HG02970 (cell line): Measurements from ENCODE around the gene STRAP.

Experiments used
- ATAC-seq: cut with Tn5 transposase; IDR thresholded peaks from one replicate; pipeline ENCODE4 v1.9.1; 2021; ENCODE audit warnings: mild to moderate bottlenecking, moderate library complexity, moderate number of reproducible peaks; ENCODE audit not compliant: unreplicated experiment, low FRiP score

Gene STRAP, protein sequence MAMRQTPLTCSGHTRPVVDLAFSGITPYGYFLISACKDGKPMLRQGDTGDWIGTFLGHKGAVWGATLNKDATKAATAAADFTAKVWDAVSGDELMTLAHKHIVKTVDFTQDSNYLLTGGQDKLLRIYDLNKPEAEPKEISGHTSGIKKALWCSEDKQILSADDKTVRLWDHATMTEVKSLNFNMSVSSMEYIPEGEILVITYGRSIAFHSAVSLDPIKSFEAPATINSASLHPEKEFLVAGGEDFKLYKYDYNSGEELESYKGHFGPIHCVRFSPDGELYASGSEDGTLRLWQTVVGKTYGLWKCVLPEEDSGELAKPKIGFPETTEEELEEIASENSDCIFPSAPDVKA

DNA sequence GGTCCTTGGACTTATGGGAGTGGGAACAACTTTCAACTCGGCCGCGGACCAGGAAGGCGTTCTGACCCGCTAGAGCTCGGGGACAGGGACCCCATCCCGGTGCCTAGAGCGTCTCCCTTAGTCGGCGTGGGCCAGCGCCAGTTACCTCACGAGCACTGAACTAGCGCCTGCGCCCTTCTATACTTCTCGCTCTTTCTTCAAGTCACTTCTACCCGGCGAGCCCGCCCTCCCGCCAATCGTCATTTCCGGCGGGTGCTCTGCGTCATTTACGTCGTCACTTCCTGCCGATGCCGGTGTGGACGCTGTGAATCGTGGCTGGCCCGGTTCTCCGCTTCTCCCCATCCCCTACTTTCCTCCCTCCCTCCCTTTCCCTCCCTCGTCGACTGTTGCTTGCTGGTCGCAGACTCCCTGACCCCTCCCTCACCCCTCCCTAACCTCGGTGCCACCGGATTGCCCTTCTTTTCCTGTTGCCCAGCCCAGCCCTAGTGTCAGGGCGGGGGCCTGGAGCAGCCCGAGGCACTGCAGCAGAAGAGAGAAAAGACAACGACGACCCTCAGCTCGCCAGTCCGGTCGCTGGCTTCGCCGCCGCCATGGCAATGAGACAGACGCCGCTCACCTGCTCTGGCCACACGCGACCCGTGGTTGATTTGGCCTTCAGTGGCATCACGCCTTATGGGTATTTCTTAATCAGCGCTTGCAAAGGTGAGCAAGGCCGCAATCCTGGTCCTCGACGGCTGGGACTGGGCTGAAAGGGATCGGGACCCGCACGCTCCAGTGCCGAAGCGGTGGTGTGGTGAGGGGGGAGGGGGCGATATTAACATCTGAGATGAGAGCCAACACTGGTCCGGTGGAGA, at the start of gene STRAP:
Gene STRAP, plus strand, starts transcription at position 270 of the 854 bp plus-strand sequence. Its CDS starts 321 bp downstream, at position 591.
- peak; percentile 97 for ATAC-seq

DNA sequence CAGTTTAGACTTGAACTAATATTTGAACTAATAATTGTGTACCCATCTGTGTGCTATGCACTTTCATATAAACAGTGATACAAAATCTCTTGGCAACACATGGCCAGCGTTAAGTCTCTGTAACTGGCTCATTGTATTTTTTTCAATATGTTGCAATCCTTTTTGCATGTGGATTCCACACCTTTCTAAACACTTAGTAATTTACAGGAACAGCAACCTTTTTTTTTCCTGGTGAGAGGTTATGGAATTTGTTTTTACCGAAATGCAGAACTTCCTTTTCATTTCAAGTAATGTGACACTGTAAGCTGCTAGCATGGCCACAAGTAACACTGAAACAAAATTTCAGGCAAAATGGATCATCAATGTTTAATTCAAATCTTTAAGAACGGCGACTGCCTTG, 47.6 kb upstream of the STRAP start:
- ATAC-seq, result no peak

DNA sequence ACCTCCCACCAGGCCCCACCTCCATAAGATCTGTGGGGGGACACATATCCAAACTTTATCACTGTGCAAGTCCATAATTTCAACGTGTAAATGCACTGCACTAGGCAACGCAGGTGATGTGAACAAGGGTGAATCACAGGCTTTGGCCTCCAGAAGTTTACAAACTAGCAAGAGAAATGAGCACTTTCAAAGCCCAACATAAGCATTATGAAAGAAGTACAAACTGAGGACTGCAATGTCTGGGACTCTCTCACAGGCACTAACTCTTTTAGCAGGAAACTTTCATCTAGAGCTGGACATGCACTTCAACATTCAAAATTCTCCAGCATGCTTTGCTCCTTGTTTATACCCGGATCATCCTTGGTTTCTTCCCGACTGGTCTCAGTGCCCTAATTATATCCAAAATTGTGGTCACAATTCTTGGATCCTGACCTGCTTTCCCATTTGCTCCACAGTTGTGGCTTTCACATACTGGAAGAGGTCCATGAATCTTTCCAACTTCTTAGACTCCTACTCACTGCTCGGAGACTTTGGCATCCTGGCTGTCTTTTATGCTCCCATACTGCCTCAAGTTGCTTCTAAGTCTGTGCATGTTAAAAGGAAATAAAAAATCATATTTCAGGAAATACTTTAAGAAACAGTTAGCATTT, 44.9 kb upstream of the STRAP start:
- no peak for ATAC-seq

DNA sequence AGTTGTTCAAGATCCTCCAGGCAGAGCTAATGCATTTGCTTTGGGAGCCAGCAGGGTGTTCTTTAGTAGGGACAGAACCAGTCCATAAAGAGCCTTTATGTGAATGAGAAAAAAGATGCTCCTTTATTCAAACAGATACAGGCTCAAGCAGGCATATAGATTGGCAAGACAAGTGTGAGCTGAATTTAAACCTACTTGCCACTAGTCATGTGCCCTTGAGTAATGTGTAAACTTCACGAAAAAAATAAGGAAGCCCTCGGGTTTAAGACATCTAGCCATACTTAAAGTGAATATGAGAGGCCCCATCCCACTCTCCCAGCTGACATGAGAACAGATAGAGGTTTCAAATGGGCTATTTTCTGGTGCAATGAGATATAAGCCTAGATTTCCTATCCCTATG, 43.1 kb upstream of the STRAP start:
- ATAC-seq, result no peak

DNA sequence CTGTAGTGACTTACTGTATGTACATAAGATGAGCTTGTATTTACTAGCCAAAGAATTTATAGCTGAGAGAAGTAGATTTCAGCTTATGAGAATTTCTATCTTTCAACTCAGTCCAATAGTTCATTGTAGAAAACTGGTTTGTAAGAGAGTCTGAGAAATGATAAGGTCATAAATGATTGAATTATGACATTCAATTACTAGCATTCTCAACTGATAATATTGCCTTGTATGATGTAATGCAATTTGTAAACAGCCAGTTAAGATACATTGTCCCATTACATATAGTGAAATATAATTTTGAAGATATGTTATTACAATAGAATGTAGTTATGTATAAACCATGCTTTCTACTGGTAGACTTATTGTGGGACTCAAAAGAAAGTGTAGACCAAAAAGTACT, 42.5 kb upstream of the STRAP start:
- no peak for ATAC-seq

DNA sequence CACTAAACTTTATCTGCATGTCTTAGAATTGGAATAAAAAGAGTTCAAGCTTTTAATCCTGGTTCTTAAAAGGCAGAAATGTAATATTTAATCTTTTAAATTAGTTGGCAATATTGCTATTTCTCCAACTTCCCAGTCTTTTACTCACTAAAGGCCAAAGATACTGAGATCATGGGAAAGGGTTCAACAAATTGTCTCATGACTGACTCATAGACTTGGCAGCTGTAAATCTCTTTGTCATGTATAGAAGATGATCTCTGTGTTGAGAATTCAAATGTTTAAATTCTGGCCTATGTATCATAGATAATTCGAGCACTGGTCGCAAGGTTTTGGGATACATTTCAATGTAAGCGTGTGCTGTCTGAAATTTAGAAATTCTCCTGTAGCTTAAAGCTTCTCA, 40.1 kb upstream of the STRAP start:
- no peak for ATAC-seq

DNA sequence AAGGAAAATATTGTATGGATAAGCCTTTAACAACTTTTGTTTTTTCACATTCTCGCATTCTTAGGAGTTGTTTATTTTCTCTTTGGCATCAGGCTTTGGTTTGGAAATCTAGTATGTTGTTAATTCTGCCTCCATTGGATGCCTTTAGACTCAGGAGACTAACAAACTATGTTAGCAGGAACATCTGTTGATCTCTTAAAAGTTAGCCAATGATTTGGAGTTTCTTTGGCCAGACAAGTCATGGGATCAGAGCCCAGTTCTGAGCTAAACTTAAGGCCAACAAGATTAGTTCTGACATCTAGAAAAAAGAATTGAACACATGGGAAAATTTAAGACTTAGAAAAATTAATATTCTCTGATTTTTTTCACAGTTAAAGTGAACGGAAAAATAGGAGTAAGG, 35.3 kb upstream of the STRAP start:
- ATAC-seq, result no peak

DNA sequence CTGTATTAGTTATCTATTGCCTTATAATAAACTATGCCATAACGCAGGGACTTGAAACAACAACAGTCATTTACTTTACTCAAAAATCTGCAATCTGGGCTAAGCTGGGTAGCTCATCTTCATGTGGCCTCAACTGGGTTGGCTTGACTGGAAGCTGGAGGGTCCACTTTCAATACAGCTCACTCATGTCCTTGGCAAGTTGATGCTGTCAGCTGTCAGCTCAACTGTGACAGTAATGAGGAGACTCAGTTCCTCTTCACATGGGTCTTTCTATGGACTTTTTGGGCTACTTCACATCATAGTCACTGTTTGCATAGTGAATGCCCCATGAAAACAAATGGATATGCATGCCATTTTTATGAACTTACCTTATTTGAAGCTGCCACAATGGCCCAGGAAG, 33.6 kb upstream of the STRAP start:
- ATAC-seq, result no peak

DNA sequence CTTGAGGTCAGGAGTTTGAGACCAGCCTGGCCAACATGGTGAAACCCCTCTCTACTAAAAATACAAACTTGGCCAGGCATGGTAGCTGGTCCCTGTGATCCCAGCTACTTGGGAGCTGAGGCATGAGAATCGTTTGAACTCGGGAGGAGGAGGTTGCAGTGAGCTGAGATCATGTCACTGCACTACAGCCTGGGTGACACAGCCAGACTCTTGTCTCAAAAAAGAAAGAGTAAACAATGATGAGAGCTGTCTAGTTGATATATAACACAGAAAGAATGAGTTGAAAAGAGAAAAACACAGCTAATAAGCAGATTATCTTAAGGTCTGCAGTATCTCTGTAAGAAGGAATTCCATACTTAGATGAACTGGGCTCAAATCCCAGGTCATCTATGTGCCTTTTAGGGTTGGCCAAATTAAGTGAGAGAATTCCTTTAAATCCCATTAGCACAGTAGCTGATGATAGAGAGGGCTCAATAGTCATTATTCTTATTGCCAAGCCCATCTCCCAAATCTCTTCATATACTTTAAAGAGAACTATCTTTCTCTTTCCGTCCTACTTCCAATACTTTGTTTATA, 31.1 kb upstream of the STRAP start:
- no peak for ATAC-seq

DNA sequence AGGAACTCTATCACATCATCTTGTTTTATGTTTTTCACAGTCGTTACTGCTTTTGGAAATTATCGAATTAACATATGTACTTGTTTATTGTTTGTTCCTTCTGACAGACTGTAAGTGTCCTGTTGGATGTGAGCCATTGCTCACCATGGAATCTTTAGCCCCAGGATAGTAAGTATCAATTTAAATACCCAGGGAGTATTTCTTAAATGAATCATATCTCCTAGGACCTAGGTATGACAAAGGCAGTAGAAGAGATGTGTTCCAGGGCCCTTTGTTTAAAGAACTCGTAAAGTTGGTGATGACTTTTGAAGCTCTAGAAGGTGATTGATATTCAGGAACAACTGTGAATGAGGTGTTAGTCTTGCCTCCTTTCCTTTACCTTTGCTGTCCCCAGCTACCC, 30.3 kb upstream of the STRAP start:
- ATAC-seq, result no peak

DNA sequence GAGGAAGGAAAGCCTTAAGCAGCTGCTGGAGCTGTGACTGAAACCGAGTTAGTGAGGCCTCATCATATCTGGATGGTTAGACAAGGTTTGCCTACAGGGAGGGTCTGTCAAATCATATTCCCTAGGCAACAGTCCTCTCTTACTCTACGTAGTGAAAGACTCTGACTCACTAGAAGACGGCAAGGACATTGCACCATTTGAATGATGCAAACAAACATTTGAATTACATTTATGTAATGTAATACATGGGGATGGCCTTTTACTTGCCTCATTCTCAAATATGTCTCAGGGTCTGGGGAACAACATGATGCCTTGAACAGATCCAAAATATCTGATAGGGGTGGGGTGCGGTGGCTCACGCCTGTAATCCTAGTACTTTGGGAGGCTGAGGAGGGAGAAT, 29.8 kb upstream of the STRAP start:
- ATAC-seq, result no peak

DNA sequence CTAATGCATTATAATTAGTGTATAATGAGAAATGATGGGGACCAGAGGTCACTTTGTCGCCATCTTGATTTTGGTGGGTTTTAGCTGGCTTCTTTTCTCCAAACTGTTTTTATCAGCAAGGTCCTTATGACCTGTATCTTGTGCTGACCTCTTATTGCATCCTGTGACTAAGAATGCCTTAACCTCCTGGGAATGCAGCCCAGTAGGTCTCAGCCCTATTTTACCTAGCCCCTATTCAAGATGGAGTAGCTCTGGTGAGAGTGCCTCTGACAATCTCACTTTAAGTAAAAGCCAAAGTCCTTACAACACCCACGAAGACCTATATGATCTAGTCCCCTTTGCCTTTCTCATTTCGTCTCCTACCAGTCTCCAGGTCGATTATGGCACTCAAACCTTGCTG, 28.3 kb upstream of the STRAP start:
- ATAC-seq, result no peak

DNA sequence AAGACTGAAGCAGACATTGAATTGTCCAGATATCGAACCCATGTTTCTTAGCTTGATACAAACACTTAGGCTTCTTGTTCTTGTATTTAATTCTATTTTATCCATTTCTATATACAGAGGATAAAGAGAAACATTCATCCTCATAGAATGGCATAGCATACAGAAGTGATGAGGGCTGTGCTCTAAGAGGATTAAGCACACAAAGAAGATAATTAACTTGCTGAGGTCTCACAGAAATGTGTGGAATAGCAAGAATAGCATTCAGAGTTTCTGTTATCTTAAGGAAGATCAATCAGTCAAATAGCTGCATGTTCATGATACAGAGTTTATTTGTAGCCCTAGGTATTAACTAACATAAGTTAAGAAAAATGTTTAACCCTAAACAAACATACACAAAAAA, 27.3 kb upstream of the STRAP start:
- ATAC-seq, result no peak

DNA sequence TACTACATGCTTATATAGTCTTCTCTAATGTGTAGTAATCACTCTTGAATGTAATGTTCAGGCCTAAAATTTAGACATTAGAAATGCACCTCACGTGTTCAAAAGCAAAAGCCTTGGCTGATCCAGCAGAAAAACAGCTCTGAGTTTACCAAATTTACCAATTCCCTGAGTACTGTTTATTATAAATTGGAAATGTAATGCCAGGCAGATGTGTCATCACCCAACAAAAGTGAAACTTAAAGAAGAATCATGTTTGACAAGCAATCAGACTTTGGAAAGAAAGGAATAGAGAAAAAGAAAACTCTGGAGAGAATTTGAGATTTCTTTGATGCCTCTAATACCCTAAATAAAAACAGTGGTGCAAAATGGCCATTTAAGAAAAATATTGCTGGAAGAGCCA, 26.5 kb upstream of the STRAP start:
- no peak for ATAC-seq

DNA sequence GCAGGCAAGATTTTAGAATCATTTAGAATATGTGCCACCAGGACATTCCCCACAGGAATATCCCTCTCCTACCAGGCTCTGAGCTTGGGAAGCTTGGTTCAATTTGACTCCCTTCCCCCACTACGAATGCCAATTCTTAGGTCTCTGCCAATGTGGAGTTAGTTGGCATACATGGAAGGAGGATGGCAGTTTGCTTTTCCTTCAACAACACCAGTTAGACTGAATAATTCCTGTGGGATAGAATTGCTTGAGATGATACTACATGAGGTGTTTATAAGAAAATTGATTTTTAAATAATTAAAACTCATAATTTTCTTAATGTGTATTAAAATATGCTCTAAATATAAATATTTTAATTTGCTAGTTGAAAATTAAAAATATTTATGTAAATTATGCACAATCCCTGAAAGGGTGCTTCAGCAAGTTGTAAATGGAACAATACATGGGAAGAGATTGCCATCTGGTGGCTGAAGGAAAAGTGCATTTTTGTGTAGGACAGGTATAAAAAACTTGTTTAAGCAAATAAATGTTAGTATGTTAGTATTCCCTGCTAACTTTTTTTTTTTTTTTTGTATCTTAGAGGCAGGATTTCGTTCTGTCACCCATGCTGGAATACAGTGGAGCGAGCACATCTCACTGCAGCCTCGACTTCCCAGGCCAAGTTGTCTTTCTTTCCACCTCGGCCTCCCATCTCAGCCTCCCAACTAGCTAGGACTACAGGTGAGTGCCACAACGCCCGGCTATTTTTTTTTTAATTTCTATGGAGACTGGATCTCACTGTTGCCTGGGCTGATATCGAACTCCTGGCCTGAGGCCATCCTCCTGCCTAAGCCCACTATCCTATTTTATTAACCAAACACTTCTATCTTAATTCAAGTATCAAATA, 25.8 kb upstream of the STRAP start:
- ATAC-seq, result no peak

DNA sequence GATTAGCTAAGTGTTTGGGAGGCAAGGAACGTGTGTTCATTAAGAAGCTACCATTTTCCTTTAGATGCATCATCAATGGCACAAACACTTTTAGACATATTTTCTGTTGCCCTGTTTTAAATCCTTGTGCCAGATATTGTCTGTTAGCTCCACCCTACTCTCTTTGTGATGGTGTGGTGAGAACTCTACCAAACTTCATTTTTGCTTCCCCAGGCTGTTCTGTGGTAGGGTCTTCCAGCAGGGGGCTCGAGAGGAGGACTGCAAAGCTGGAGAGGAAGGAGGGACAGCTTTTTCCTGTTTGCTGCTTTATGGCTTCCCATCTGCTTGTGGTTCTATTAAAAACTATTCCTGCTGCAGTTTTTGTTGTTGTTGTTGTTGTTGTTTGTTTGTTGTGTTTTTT, 23.8 kb upstream of the STRAP start:
- no peak for ATAC-seq

DNA sequence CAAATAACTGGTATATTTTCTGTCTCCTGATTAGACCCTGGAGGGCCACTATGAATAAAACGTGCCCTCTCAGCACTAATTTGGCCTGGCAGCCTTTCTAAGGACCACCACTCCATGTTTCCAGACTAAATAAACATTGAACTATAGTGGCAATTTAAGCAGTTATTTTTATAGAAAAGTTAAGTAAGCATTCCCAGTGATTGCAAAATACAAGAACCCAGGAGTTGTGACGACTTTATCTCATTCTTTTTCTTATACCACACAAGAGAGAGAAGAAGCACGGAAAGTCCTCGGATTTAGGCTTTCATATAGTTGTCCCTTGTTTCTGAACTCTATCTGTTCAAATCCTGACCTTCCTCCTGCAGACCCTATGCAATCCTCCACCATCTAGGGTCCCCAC, 23.1 kb upstream of the STRAP start:
- ATAC-seq, result no peak

DNA sequence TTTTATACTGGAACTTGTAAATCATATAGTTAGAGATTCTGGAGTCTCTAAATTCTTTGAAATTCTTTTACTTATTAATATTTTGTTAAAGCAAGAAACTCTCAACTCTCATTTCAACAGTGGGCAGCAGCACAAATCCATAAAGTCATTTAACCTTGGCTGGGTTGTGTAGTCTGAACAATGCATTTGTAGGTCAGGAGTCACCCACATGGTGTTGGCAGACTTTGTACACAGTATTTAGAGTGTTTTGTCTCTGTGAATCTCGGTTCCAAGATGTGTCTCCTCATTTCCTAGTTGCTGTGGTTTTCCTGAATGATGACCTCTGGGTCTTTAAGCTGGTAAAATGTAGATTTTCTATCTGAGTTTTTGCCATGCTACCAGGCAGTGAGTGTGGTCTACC, 20.8 kb upstream of the STRAP start:
- ATAC-seq, result no peak

DNA sequence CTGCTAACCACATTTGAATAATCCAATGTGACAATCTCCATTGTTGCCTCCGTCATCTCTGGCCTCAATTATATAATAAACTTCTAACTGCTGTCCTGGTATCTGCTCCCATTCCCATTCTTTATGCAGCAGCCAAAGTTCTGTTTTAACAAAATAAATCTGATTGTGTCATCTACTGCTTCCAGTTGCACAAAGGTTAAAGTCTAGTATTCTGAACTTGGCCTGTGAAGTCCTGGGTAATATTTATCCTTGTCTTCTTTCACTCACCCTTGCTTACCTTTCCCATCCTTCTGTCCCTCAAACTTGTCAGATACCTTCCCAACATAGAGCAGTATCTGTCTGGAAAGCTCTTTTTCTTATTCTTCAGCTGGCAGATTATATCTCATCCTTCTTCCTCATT, 19.3 kb upstream of the STRAP start:
- ATAC-seq, result no peak

DNA sequence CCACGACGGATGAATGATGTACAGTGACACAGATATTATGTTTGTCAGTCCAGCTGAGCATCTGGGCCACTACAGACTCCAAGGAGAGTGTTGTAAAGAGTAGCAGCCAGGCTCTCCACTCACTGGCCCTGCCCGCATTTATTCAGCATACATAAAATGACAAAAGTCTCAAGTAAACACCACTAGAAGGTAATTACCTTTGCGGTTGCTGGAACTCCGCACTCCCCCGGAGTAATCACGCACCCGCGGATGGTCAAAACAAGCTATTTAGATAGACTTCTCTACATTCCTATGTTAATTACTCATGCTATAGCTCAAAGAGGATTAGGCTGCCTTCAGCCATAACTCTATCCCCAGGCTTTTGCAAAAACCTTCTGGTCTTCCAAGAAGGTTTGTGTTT, 18.8 kb upstream of the STRAP start:
- ATAC-seq, result no peak
